H9 (cell line): ENCODE results near the gene FGF12. TPM values are rescaled to one million over a fixed set of nuclear protein-coding genes. Genes with fewer than 3 reads are reported as not detected.

ENCODE experiments used
- DNase-seq: peaks from one replicate; pipeline ENCODE4 v3.0.0-alpha.2; 2017
- H2AFZ ChIP-seq: one replicate; pipeline ENCODE4 v1.6.1; 2013; ENCODE audit warnings: mild to moderate bottlenecking, low read length, control low read depth, moderate library complexity
- H2AK5ac ChIP-seq: 2 replicates; pipeline ENCODE4 v1.6.1; 2013; ENCODE audit warnings: low read length, control low read depth, mixed read lengths; ENCODE audit not compliant: insufficient read length
- H2BK120ac ChIP-seq: one replicate; pipeline ENCODE4 v1.6.1; 2013; ENCODE audit warnings: low read depth, mild to moderate bottlenecking, low read length, control low read depth, inconsistent platforms; ENCODE audit not compliant: poor library complexity, severe bottlenecking
- H2BK12ac ChIP-seq: 2 replicates; pipeline ENCODE4 v1.6.1; 2013; ENCODE audit warnings: low read length, control low read depth, mixed read lengths, low read depth; ENCODE audit not compliant: insufficient read length
- H2BK15ac ChIP-seq: 2 replicates; pipeline ENCODE4 v1.6.1; 2013; ENCODE audit warnings: low read depth, low read length, control low read depth
- H2BK20ac ChIP-seq: one replicate; pipeline ENCODE4 v1.6.1; 2013; ENCODE audit warnings: low read depth, mild to moderate bottlenecking, low read length, control low read depth, inconsistent platforms; ENCODE audit not compliant: poor library complexity, severe bottlenecking
- H2BK5ac ChIP-seq: 2 replicates; pipeline ENCODE4 v1.6.1; 2013; ENCODE audit warnings: low read length, control low read depth, mixed read lengths; ENCODE audit not compliant: insufficient read length
- H3K14ac ChIP-seq: 2 replicates; pipeline ENCODE4 v1.6.1; 2013; ENCODE audit warnings: low read length, control low read depth; ENCODE audit not compliant: insufficient read depth
- H3K18ac ChIP-seq: 2 replicates; pipeline ENCODE4 v1.6.1; 2013; ENCODE audit warnings: low read depth, mild to moderate bottlenecking, mixed read lengths, low read length, control low read depth; ENCODE audit not compliant: insufficient read length
- H3K23ac ChIP-seq: 2 replicates; pipeline ENCODE4 v1.6.1; 2013; ENCODE audit warnings: low read length, control low read depth, mixed read lengths, low read depth; ENCODE audit not compliant: insufficient read length
- H3K23me2 ChIP-seq: 2 replicates; pipeline ENCODE4 v1.6.1; 2013; ENCODE audit warnings: low read depth, mild to moderate bottlenecking, mixed read lengths, low read length, control low read depth; ENCODE audit not compliant: insufficient read length, poor library complexity, severe bottlenecking
- H3K27ac ChIP-seq: 2 replicates; pipeline ENCODE4 v1.5.1; 2013; ENCODE audit warnings: low read length, control low read depth, mixed read lengths, low read depth; ENCODE audit not compliant: insufficient read length
- H3K27me3 ChIP-seq: 2 replicates; pipeline ENCODE4 v1.6.1; 2013; ENCODE audit warnings: low read length, control low read depth, inconsistent platforms; ENCODE audit not compliant: insufficient read depth
- H3K4ac ChIP-seq: 2 replicates; pipeline ENCODE4 v1.6.1; 2013; ENCODE audit warnings: low read depth, mild to moderate bottlenecking, control low read depth, inconsistent platforms, low read length, moderate library complexity
- H3K4me1 ChIP-seq: 2 replicates; pipeline ENCODE4 v1.6.1; 2013; ENCODE audit warnings: low read length, control low read depth, inconsistent platforms; ENCODE audit not compliant: insufficient read depth
- H3K4me2 ChIP-seq: 2 replicates; pipeline ENCODE4 v1.6.1; 2013; ENCODE audit warnings: low read length, control low read depth, mixed read lengths; ENCODE audit not compliant: insufficient read length, insufficient read depth
- H3K56ac ChIP-seq: 2 replicates; pipeline ENCODE4 v1.6.1; 2013; ENCODE audit warnings: low read depth, mild to moderate bottlenecking, mixed read lengths, low read length, control low read depth; ENCODE audit not compliant: insufficient read length
- H3K79me1 ChIP-seq: 2 replicates; pipeline ENCODE4 v1.6.1; 2013; ENCODE audit warnings: low read depth, mild to moderate bottlenecking, moderate library complexity, low read length, control low read depth, inconsistent platforms; ENCODE audit not compliant: insufficient read depth, poor library complexity, severe bottlenecking
- H3K79me2 ChIP-seq: 2 replicates; pipeline ENCODE4 v1.6.1; 2013; ENCODE audit warnings: low read length, control low read depth, inconsistent platforms; ENCODE audit not compliant: insufficient read depth
- H3K9ac ChIP-seq: 2 replicates; pipeline ENCODE4 v1.6.1; 2013; ENCODE audit warnings: low read length, control low read depth, mixed read lengths; ENCODE audit not compliant: insufficient read length; ENCODE audit errors: extremely low read depth
- H3K9me3 ChIP-seq: one replicate; pipeline ENCODE4 v1.6.1; 2013; ENCODE audit warnings: low read depth, low read length, inconsistent platforms; ENCODE audit not compliant: control insufficient read depth
- H3T11ph ChIP-seq: one replicate; pipeline ENCODE4 v1.6.1; 2013; ENCODE audit warnings: mild to moderate bottlenecking, low read length, control low read depth, inconsistent platforms
- H4K20me1 ChIP-seq: one replicate; pipeline ENCODE4 v1.6.1; 2013; ENCODE audit not compliant: control insufficient read depth, insufficient read length, insufficient read depth
- H4K5ac ChIP-seq: 2 replicates; pipeline ENCODE4 v1.6.1; 2013; ENCODE audit warnings: low read depth, mild to moderate bottlenecking, mixed read lengths, low read length, control low read depth; ENCODE audit not compliant: insufficient read length
- H4K8ac ChIP-seq: replicated peaks from 2 replicates; pipeline ENCODE4 v1.6.1; 2013; ENCODE audit warnings: low read length, control low read depth, mixed read lengths, low read depth; ENCODE audit not compliant: insufficient read length
- H4K91ac ChIP-seq: 2 replicates; pipeline ENCODE4 v1.6.1; 2013; ENCODE audit warnings: low read depth, mild to moderate bottlenecking, moderate library complexity, mixed read lengths, low read length, control low read depth; ENCODE audit not compliant: insufficient read length
- H3K27ac Mint-ChIP-seq, 3 experiments: 2 replicates in 2 of 3; 3 replicates in 1 of 3; pipeline ENCODE4 v1.8.0; 2020 to 2021; ENCODE audit warnings: mixed read lengths in 3 of 3, mild to moderate bottlenecking in 1 of 3, moderate library complexity in 1 of 3
- H3K27me3 Mint-ChIP-seq: 2 replicates; pipeline ENCODE4 v1.8.0; 2021; ENCODE audit warnings: low read depth, mild to moderate bottlenecking, moderate library complexity, mixed read lengths
- H3K36me3 Mint-ChIP-seq, 3 experiments: 2 replicates in 2 of 3; 3 replicates in 1 of 3; pipeline ENCODE4 v1.8.0; 2020 to 2021; ENCODE audit warnings: low read depth in 3 of 3, mixed read lengths in 3 of 3; ENCODE audit not compliant: insufficient read depth in 1 of 3
- H3K4me1 Mint-ChIP-seq, 2 experiments: 2 replicates each; pipeline ENCODE4 v1.8.0; 2020; ENCODE audit warnings: mixed read lengths in 2 of 2
- H3K4me3 Mint-ChIP-seq, 2 experiments: 2 replicates in 1 of 2; 3 replicates in 1 of 2; pipeline ENCODE4 v1.8.0; 2020 to 2021; ENCODE audit warnings: mild to moderate bottlenecking in 2 of 2, mixed read lengths in 2 of 2, moderate library complexity in 1 of 2
- H3K9me3 Mint-ChIP-seq, 2 experiments: 2 replicates in 1 of 2; 3 replicates in 1 of 2; pipeline ENCODE4 v1.8.0; 2020; ENCODE audit warnings: mild to moderate bottlenecking in 2 of 2, mixed read lengths in 2 of 2, moderate library complexity in 1 of 2
- WGBS: extraction: QIAGEN DNeasy Blood & Tissue Kit; methylation state at CpG from one replicate; pipeline ENCODE4 v1.1.7; 2013; ENCODE audit warnings: missing lambda C conversion rate, low lambda C conversion rate, mixed read lengths; ENCODE audit not compliant: insufficient read length; ENCODE audit errors: extremely low coverage; 5-methylcytosine and 5-hydroxymethylcytosine counted together
- total RNA-seq: library from RNA; stranded (reverse); gene quantifications from 2 replicates; pipeline ENCODE4 v1.2.1, GENCODE V29; 2021
- TF ChIP-seq, protein P1 (sequence below): fragments of 200-600 bp; sonication (generic); conservative IDR thresholded peaks from 3 replicates; pipeline ENCODE4 v1.8.0; 2021; ENCODE audit warnings: antibody characterized with exemption, mild to moderate bottlenecking

FGF12 gene
- total RNA-seq, 1 experiment from 2014 or later = 5.6 TPM

DNA sequence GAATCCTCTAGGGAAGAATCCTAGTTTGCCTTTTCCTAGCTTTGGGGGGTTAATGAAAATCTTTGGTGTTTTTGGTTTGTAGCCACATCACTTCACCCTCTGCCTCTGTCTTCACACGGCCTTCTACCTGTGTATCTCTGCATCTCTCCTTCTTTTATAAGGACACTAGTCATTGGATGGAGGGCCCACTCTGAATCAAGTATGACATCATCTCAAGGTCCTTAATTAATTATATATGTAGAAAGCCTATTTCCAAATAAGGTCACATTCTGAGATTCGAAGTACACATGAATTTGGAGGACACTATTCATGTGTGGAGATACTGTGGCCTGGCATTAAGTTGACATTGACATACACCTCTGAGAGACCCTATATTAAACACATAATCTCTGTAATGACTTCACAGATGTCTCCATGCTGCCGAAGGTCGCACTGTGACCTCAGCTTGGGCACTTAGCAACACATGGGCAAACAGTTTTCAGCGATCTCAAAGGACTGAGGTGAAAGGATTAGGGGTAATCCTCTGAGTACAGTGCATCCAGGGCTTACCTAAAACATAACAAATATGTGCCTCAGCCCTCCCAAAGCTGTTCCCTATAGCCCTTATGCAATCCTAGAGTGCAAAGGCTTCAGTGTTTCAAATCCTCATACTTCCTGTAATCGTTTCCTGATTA lies 446.0 kb downstream of the FGF12 start:
- Histone ChIP-seq H3K9ac (no peak overlapping the region), H3K14ac (no peak overlapping the region), H3K4me2 (no peak overlapping the region), H3K23me2 (no peaks in the 10 kb centered on the region), H4K91ac (no peak overlapping the region), H3K18ac (no peak overlapping the region), H2BK15ac (no peak overlapping the region), H3K27ac (no peak overlapping the region), H2AK5ac (no peak overlapping the region), H2BK20ac (no peak overlapping the region), H3K79me2 (no peaks in the 10 kb centered on the region), H4K20me1 (no peaks in the 10 kb centered on the region), H2BK5ac (no peak overlapping the region), H4K8ac (no peak overlapping the region), H3K9me3 (no peaks in the 10 kb centered on the region), H2BK12ac (no peak overlapping the region), H3K4me1 (no peaks in the 10 kb centered on the region), H2AFZ (no peak overlapping the region), H3K79me1 (no peaks in the 10 kb centered on the region), H3K4ac (no peak overlapping the region), H4K5ac (no peak overlapping the region), H3K23ac (no peak overlapping the region), H3K27me3 (no peaks in the 10 kb centered on the region), H3T11ph (no peak overlapping the region), H3K56ac (no peak overlapping the region), H2BK120ac (no peak overlapping the region)
- no peak for DNase-seq
- TF ChIP-seq, protein P1, sequence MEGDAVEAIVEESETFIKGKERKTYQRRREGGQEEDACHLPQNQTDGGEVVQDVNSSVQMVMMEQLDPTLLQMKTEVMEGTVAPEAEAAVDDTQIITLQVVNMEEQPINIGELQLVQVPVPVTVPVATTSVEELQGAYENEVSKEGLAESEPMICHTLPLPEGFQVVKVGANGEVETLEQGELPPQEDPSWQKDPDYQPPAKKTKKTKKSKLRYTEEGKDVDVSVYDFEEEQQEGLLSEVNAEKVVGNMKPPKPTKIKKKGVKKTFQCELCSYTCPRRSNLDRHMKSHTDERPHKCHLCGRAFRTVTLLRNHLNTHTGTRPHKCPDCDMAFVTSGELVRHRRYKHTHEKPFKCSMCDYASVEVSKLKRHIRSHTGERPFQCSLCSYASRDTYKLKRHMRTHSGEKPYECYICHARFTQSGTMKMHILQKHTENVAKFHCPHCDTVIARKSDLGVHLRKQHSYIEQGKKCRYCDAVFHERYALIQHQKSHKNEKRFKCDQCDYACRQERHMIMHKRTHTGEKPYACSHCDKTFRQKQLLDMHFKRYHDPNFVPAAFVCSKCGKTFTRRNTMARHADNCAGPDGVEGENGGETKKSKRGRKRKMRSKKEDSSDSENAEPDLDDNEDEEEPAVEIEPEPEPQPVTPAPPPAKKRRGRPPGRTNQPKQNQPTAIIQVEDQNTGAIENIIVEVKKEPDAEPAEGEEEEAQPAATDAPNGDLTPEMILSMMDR = no peak
- Mint-ChIP-seq H3K27ac (peak overlapping the region in 1 of 3 experiments; percentile 56; a peak in 1 of 7 replicates), H3K4me3 (no peak overlapping the region), H3K4me1 (peaks cover 4 to 6% of the 10 kb centered on the region in 2 experiments; a peak in 1 of 4 replicates), H3K27me3 (no peaks in the 10 kb centered on the region), H3K36me3 (no peaks in the 10 kb centered on the region), H3K9me3 (no peaks in the 10 kb centered on the region)
- WGBS = no CpG with 5 or more reads among the region's 6 CpGs
